ENCODE data around the gene GALNT4.

GALNT4 gene

DNA sequence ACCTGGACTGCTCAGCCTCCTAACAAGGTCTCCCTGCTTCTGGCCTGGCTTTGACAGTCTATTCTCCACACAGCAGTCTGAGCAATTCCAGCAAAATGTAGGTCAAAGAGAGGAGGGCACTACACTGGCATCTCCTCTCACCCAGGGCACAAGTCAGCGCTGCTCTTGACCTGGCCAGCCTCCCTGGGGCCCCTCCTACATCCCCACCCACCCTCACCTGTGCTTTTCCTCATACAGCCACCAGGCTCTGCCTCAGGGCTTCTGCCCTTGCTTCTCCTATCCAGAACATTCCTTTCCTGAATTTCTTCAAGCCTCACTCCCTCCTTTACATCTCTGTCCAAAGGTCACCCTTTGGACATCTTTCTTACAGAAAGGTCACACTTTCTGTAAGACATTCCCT, 33.7 kb downstream of the GALNT4 start:
- no peak for DNase-seq

DNA sequence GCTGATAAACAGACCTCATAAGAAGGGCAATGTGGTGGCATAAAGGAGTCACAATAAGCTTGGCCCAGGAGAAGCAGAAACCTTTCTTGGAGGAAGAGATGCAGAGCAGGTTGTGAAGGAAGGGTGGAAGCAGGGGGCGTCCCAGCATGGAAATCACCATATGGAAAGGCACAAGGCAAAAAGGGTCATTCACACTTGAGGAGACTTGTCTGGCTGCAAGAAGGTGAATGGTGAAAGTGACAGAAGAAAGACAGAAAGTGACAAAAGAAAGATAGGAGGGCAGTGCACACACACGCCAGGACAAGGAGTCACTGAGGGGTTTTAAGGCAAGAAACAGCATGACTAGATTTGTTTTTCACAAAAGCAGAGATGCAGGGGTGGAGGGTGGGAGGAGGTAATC, 38.3 kb downstream of the GALNT4 start:
- no peak for DNase-seq

DNA sequence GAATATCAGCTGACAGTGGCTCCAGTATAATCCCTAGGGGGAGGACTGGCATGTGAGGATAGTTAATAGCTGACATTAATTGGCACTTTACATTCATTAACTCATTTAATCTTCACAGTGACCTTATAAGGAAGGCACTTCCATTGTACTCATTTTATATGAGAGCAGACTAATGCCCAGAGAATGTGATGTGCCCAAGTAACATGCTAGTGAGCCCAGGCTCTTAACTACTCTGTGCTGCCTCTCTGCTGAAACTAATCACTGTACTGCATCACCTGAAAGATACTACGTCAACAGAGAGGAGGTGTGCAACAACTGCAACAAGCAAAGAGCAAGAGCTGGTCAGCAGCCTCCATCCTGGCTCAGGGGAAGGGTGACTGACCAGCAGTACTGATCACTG, 40.1 kb downstream of the GALNT4 start:
- DNase-seq: no peak

DNA sequence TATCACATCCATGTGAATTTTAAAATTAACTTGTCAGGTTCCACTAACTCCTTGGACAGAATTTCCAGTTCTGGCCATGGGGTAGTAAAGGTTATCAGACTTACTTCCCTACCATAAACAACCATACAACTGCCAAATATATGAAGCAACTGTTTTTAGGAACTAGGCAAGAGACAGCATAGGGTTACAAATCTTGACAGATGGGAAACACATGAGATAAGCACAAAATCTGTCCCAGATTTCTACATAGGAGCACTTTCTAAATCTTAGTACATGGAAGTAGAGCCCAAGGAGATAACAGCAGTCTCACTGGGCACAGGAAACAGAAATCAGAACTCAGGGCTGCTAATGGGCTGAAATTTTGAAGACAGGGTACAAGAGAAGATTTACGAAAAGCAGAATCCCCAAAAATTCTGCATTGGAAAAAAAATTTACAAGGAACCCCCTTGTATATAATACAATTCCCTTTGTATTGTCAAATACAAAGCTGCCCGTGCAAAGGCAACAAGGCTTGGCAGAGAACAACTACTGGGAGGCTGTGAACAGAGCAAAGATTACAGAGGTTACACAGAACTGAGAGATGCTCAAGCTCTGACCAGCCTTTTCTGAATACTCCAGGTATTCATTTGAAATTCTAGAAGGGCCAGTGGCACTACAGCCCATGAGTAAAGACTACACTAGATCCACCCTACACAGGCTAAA, 43.2 kb downstream of the GALNT4 start:
- no peak for DNase-seq

DNA sequence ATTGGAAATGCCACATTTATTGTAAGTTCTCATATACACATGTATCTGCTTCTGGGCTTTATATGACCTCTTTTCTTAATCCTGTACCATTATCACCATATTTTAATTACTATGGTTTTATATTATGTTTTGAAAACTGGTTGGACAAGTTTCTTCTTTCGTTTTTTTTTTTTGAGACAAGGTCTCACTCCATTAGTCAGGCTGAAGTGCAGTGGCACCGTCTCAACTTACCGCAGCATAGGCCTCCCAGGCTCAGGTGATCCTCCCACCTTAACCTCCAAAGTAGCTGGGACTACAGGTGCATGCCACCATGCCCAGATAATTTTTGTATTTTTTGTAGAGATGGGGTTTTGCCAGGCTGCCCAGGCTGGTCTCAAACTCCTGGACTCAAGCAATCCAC, 44.6 kb downstream of the GALNT4 start:
- no peak for DNase-seq

DNA sequence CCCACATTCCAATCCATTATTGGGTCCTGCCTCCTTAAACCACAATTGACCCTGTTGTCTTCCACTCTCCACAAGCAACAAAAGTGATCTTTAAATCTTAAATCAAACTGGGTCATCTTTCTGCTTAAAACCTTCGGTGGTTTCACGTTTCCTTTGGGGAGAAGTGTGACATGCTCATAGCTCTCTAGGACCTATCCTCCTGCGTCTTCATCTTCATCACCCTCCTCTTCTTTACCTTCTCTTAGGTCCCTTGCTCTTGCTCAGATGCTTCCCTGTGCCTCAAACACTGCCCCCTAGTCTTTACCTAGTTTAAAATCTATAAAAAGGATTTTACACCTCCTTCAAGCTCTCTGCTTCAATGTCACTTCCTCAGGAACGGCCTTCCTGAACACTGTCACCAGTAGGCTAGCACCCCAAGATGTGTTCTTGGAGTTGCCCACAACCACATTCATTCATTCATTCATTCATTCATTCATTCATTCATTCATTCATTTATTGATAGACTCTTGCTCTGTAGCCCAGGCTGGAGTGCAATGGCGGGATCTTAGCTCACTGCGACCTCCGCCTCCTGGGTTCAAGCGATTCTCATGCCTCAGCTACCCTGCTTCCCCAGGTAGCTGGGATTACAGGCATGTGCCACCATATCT, 46.8 kb downstream of the GALNT4 start:
- no peak for DNase-seq

DNA sequence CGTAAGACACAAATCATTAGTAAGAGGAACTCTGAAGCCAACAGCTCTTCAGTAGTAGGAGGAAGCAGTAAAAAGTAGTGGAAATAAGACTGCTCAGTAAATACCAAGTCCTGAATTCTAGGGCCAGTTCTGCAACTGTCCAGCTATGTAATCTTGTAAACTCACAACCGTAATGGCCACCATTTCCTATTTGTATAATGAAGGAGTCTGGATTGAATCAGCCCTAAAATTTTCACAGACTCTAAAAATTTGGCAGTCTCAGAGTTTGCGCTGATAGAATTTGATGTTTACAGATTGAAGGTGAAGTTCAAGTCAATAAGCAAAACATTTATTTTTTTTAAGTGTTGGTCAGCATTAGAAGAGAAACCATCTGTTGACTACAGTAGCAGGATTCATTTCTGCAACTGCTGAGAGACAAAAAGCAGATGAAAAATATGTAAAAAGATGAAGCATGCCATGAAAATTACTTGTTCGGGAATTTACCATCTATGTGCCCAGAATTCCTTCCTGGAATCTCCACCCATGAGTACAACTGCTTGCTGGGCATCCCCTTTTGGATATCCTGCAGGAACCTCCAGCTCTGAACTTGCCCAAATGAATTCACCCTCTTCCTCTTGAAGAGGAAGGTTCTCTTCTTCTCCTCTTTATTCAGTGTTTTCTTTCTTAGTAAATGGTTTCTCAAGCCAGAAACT, 47.5 kb downstream of the GALNT4 start:
- DNase-seq: no peak

DNA sequence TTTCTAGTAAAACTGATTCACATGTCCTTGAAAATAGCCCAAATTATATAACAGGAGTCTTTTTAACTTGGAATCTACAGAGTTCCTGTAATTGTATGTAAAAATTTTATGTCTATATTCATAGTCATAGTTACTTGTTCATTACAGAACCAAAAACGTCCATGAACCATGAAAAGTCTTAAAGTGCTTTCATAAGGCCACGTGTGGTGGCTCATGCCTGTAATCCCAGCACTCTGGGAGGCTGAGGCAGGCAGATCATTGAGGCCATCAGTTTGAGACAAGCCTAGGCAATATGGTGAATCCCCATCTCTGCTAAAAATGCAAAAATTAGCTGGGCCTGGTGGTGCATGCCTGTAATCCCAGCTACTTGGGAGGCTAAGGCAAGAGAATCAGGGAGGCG, 48.4 kb downstream of the GALNT4 start:
- no peak for DNase-seq

DNA sequence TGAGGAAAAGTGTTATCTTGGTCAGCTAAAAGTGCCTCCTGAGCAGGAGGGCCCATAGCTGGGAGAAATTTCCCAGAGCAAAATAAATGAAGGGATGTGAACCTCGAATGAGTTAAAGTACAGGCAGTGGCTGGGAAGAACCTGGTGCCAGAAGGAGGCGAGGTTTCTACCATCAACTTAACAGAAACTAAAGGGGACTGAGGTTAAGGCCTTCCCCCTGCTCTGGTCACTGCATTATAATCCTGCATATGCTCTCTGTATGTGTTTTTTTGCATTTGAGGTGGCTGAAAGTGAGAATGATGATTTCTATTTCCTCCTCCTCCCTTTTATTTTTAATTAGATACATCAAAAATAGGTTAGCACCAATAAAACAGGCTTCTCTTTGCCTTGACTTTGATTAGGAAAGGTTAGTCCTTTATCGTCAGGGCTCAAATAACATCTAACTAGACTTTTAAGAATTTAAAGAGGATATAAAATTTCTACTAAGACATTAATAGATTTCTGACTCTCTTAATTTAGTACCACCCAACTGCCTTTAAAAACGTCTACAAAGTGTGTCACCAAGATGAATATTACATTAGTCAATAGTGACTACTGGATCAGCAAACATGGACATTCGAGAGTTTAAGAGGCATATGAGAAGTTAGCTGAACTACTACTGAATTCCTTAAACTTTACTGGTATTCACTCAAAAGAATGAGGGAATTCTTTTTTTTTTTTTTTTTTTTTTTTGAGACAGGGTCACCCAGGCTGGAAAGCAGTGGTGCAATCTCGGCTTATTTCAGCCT, 49.2 kb downstream of the GALNT4 start:
- DNase-seq: no peak

DNA sequence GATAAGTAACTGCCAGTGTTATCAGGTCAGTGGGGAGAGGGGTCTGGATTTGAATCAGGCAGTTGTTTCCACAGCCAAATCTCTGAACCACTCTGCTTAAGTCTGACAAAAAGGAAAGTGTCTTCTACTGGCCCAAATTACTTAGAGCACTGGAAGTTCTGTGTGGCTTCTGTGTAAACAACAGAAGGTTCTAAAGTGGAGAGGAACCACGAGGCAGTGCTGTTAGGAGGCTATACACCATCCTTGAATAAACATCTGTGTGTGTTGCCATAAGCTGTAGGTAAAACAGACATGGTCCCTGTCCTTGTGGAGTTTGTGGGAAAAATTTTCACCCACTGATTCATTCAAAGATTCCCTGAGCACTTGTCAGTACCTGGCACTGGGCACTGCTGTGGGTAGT, 50.0 kb downstream of the GALNT4 start:
- DNase-seq: no peak

All from 8988T (cell line).